Uterus (tissue), 2 donors: ENCODE results near the gene CYP4F2.
"Not testable (repeated sequence)": the region's sequence is repeated elsewhere in the genome, so short reads cannot be mapped to it uniquely, and the experiment has no call there.

Experiments
- CTCF ChIP-seq, 4 experiments: fragments of 200-600 bp in 2 of 4; fragments of 450-650 bp in 2 of 4; sonication (generic) in 2 of 4; IDR thresholded peaks; one replicate each; pipeline ENCODE4 v1.5.1; 2016 to 2019; ENCODE audit warnings: antibody characterized with exemption in 4 of 4, mild to moderate bottlenecking in 2 of 4, moderate library complexity in 1 of 4
- POLR2A ChIP-seq, 2 donors: fragments of 450-650 bp; IDR thresholded peaks; one replicate each; pipeline ENCODE4 v1.6.1; 2016; ENCODE audit warnings: antibody characterized with exemption in 2 of 2, mild to moderate bottlenecking in 1 of 2, moderate library complexity in 1 of 2

DNA sequence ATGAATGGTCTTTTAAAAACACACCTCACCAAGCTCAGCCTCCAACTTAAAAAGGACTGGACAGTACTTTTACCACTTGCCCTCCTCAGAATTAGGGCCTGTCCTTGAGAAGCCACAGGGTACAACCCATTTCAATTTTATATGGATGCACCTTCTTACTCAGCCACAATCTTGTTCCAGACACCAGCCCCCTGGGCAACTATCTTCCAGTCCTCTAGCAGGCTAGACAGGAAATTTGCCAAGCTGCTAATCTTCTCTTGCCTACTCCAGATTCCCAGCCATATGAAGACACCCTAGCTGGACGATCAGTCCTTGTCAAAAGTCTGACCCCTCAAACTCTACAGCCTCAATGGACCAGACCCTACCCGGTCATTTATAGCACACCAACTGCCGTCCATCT is 63.6 kb downstream of the CYP4F2 start:
- TF ChIP-seq POLR2A, CTCF (IDR thresholded peaks at IDR 0.05): not testable (repeated sequence)
